Kidney epithelial cell (primary cell): ENCODE data around the gene CCDC57. TPM values are rescaled to one million over a fixed set of nuclear protein-coding genes. Genes with fewer than 3 reads are reported as not detected.

Experiments used
- DNase-seq: peaks from one replicate; pipeline ENCODE4 v3.0.0-alpha.2; 2010; ENCODE audit warnings: low read depth
- H3K27me3 ChIP-seq: 2 replicates; pipeline ENCODE4 v1.6.0; 2011; ENCODE audit warnings: low read length; ENCODE audit not compliant: control insufficient read depth, insufficient read depth
- H3K36me3 ChIP-seq: 2 replicates; pipeline ENCODE4 v1.5.1; 2011; ENCODE audit warnings: low read length; ENCODE audit not compliant: control insufficient read depth, insufficient read depth
- H3K4me3 ChIP-seq: 2 replicates; pipeline ENCODE4 v1.5.1; 2011; ENCODE audit warnings: low read depth, mild to moderate bottlenecking, control low read depth, low read length
- total RNA-seq: library from RNA; depleted of rRNA; stranded (reverse); fragments of >200 nt; gene quantifications from 2 replicates; pipeline ENCODE4 v1.2.3, GENCODE V29; 2015
- TF ChIP-seq, protein P1 (sequence below): IDR thresholded peaks from 2 replicates; pipeline ENCODE4 v1.5.1; 2011; ENCODE audit warnings: mild to moderate bottlenecking, moderate library complexity, low read length, control low read depth, inconsistent platforms; ENCODE audit not compliant: insufficient read depth, poor library complexity, severe bottlenecking

Gene CCDC57
- total RNA-seq, 1 donor from 2014 or later = 25.5 TPM

GRCh38 chr17:82097184-82097918, 115.3 kb downstream of the CCDC57 start:
- Histone ChIP-seq H3K27me3 (no peaks in the 10 kb centered on the region), H3K36me3 (peaks cover 5% of the 10 kb centered on the region), H3K4me3 (peak overlapping the region; percentile 72)
- TF ChIP-seq, protein P1, sequence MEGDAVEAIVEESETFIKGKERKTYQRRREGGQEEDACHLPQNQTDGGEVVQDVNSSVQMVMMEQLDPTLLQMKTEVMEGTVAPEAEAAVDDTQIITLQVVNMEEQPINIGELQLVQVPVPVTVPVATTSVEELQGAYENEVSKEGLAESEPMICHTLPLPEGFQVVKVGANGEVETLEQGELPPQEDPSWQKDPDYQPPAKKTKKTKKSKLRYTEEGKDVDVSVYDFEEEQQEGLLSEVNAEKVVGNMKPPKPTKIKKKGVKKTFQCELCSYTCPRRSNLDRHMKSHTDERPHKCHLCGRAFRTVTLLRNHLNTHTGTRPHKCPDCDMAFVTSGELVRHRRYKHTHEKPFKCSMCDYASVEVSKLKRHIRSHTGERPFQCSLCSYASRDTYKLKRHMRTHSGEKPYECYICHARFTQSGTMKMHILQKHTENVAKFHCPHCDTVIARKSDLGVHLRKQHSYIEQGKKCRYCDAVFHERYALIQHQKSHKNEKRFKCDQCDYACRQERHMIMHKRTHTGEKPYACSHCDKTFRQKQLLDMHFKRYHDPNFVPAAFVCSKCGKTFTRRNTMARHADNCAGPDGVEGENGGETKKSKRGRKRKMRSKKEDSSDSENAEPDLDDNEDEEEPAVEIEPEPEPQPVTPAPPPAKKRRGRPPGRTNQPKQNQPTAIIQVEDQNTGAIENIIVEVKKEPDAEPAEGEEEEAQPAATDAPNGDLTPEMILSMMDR = no peak
- DNase-seq = no peak

GRCh38 chr17:82096709-82097183, 115.9 kb downstream of the CCDC57 start:
- H3K36me3 ChIP-seq = peaks cover 7% of the 10 kb centered on the region
- TF ChIP-seq, protein P1 = no peak

DNA sequence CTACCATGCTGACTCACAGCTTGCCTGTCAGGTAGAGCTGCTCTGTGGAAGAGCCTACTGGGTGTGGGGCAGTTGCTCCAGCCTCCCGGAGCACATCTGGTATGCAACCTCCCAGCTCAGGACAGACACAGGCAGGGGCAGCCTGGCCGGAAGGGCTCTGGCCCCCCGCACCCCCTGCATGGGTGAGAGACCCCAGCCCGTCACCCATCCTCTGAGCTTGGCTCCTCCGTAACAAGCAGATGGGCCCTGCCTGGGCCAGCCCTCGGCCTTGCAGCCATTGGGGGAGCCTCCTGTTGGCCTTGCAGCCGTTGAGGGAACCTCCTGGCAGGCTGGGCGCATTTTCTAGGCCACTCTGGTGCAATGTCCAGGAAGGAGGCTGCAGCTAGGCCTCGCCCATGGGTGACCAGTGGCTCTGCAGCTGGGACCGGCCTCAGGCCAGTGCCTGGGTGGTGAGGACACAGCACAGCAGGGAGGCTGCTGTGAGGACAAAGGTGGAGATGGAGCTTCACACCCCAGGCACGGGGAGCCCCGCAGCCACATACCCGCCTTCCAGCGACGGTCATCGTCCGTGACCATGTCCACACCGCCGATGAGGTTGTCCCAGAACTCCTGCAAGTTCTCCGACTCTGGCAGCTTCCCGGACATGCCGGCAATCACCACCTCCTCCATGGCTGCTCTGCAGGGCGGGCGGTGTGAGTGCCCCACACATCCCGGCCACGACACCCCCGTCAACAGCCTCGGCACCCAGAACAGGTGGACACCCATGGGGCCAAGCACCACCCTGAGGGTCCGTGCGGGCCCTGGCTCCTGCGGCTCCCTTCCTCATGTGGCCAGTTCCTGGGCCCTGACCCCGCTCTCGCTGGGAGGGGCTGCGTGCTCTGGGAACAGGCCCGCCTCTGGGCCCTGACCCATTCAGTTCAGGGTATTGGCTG, 116.6 kb downstream of the CCDC57 start:
- Histone ChIP-seq H3K27me3 (no peaks in the 10 kb centered on the region), H3K36me3 (peaks cover 8% of the 10 kb centered on the region), H3K4me3 (peak overlapping the region; percentile 72)
- TF ChIP-seq, protein P1 = no peak
- no peak for DNase-seq

More at GRCh38 chr17:82096709-82097183, 115.9 kb downstream of the CCDC57 start:
- H3K4me3 ChIP-seq = peak overlapping the region; percentile 72
- no peaks in the 10 kb centered on the region for H3K27me3 ChIP-seq
- no peak for DNase-seq

DNA sequence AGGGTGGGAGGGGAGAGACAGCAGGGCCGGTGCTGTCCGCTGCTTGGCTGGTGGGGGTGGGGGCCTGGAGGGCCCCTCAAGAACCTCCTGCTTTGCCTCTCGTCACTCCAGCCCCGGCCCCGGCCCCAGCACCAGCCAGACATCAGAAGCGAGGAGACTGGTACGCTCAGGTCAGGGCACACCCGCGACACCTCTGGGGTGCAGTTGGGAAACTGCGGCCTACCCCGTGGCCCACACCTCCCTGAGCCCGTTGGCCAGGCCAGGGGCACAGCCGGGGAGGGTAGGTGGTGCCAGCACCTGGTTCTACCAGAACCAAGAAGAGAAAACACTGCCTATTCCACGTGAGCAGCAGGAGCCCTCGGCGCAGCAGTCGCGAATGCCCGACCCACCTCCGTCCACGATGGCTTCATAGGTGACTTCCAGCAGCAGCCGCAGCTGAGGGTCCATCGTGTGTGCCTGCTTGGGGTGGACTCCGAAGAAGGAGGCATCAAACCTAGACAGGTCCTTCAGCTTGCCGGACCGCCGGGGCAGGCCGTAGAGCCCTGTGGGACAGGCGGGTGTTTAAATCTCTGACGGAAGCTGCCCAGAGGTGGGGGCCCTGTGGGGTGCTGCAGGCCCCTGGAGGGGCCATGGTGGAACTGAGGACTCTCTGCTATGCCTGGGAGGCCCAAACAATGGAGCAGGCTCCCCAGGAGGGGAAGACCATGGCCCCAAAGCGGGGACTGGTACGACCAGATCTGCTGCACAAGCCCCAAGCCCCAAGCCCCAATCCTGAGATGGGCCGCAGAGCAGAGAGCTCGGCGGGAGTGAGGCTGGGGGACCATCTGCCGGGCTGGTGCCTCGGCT, 117.5 kb downstream of the CCDC57 start:
- DNase-seq = no peak
- Histone ChIP-seq H3K4me3 (no peak overlapping the region), H3K36me3 (peaks cover 9% of the 10 kb centered on the region), H3K27me3 (no peaks in the 10 kb centered on the region)
- TF ChIP-seq, protein P1 = no peak

DNA sequence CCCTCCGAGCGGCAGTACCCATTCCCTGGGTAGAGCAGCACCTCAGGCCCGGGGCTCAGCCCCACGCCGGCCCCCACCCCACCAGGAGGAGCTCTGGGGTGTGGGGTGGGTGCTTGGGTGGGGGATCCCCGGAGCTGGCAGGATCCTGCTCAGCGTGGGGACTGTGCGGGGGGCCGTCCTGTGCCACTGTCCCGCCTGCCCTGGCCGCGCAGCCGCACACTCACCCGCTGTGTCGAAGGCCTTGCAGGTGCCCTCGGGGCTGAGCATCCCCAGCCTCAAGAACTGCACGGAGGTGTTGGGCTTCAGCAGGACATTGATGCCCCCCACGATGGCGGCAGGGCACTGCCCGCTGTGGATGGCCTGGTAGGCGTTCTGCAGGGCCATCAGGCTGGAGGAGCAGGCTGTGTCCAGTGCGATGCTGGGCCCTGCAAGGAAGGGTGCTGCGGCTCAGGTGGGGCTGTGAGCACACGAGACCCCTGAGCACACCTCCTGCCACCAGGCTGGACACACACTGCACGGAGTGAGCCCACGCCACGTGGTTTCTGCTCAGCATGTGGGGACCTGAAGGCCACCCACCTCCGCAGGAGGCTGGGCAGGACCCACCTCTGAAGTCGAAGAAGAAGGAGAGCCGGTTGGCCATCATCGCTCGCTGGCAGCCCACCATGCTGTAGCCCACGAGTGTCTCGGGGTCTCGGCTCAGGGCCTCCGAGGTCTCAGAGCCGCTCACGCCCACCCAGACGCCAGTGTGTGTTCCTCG, 119.5 kb downstream of the CCDC57 start:
- Histone ChIP-seq H3K36me3 (peaks cover 9% of the 10 kb centered on the region), H3K4me3 (no peak overlapping the region), H3K27me3 (no peaks in the 10 kb centered on the region)
- DNase-seq = no peak
- TF ChIP-seq, protein P1 = no peak
